Body of pancreas (tissue), 4 donors: ENCODE results near the gene GGA2.

Source experiments
- CTCF ChIP-seq, 7 experiments: fragments of 450-650 bp in 4 of 7; fragments of 200-600 bp in 3 of 7; sonication (generic) in 3 of 7; IDR thresholded peaks; one replicate each; pipeline ENCODE4 v1.5.1; 2016 to 2019; ENCODE audit warnings: antibody characterized with exemption in 7 of 7
- POLR2A ChIP-seq, 3 donors: fragments of 450-650 bp; IDR thresholded peaks; one replicate each; pipeline ENCODE4 v1.6.1; 2016; ENCODE audit warnings: antibody characterized with exemption in 3 of 3, mild to moderate bottlenecking in 2 of 3

DNA sequence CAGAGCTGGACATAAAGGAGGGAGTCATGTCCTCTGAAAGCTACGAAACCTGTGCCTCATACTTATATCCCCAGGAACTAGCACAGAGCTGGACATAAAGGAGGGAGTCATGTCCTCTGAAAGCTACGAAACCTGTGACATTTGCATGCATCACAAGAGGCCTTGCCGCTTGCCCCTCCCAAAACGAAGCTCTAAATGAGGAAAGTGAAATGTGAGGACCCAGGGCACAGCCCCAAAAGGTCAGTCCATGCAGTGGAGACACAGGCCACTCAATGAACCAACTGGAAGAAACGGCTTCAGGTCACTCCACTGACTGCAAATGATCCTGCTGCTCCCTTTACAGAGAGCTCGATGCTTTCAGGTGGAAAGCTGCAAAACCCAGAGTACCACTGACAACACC lies 95.6 kb downstream of the GGA2 start:
- TF ChIP-seq CTCF (IDR thresholded peaks at IDR 0.05), result no peak
- TF ChIP-seq POLR2A (IDR thresholded peaks at IDR 0.05), result no peak
